Hematopoietic multipotent progenitor cell (in vitro differentiated cells): ENCODE measurements around the gene TCP11L1. TPM values are rescaled to one million over a fixed set of nuclear protein-coding genes. Genes with fewer than 3 reads are reported as not detected.
A peak's percentile ranks its signal among the peaks of the same experiment; 100 is the strongest.
"Not testable (repeated sequence)": the region's sequence is repeated elsewhere in the genome, so short reads cannot be mapped to it uniquely, and the experiment has no call there.

Experiments
- DNase-seq, 3 donors: peaks; one replicate each; pipeline ENCODE4 v3.0.0-alpha.2; 2011 to 2015; ENCODE audit warnings: low read depth in 2 of 3, low spot score in 2 of 3
- total RNA-seq: library from RNA; depleted of rRNA; stranded (reverse); fragments of >200 nt; gene quantifications from one replicate; pipeline ENCODE4 v1.2.3, GENCODE V29; 2012

Gene TCP11L1
- total RNA-seq, 1 donor = 21.0 TPM

DNA sequence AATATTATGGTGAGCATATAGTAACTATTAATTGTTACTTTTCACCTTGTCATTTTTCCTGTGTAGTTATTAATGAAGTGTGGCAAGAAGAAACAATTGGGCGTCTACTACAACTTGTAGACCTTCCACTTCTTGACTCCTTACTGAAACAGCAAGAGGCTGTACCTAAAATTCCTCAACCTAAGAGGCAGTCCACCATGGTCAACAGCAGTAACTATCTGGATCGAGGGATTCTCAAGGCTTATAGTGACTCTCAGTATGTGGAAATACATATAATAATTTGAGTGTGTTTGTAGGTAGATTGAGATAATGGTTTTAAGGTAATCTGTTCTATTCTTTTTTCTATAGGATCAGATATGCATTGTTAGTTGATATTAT lies 10.8 kb upstream of the TCP11L1 start:
- DNase-seq = no peak

DNA sequence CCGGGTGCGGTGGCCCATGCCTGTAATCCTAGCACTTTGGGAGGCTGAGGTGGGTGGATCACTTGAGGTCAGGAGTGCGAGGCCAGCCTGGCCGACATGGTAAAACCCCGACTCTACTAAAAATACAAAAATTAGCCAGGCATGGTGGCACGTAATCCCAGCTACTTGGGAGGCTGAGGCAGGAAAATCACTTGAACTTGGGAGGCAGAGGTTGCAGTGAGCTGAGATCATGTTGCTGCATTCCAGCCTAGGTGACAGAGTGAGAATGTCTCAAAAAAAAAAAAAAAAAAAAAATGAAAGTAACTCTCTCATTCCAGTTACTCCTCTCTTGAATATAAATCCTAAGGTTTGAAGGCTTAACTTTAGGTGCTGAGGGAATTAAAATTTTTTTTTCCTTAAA lies 10.2 kb upstream of the TCP11L1 start:
- not testable (repeated sequence) for DNase-seq

DNA sequence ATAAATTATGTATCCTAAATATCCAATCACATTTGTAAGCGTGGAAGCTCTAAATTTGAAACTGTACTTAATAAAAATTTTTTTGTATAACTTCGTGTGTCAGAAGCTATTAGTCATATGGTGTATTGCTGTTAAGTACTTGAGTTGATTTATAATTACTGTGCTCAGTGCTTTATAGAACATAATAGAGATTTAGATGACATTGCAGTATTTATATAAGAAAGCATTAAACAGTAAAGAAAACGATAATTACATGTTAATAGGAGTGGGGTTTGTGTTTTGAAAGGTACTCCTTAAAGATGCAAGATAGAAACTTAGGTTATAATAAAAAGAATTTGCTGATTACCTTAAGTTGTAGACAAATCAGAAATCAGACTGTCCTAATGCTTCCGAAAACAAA lies 5.9 kb upstream of the TCP11L1 start:
- no peak for DNase-seq

DNA sequence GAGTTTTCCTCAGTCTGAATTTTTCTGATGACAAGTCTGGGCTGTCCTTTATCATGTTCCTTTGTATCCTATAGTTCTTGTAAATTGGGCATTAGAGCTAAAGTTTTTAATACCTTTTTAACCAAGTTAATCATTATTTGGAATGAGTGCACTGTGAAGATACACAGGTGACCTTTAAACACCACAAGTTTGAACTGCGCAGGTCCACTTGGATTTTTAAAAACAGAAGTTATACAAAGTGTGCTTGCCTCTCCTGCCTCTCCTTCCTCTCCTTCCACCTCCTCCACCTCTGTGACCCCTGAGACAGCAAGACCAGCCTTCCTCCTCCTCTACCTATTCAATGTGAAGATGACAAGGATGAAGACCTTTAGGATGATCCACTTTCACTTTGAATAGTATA lies 4.4 kb upstream of the TCP11L1 start:
- no peak for DNase-seq

DNA sequence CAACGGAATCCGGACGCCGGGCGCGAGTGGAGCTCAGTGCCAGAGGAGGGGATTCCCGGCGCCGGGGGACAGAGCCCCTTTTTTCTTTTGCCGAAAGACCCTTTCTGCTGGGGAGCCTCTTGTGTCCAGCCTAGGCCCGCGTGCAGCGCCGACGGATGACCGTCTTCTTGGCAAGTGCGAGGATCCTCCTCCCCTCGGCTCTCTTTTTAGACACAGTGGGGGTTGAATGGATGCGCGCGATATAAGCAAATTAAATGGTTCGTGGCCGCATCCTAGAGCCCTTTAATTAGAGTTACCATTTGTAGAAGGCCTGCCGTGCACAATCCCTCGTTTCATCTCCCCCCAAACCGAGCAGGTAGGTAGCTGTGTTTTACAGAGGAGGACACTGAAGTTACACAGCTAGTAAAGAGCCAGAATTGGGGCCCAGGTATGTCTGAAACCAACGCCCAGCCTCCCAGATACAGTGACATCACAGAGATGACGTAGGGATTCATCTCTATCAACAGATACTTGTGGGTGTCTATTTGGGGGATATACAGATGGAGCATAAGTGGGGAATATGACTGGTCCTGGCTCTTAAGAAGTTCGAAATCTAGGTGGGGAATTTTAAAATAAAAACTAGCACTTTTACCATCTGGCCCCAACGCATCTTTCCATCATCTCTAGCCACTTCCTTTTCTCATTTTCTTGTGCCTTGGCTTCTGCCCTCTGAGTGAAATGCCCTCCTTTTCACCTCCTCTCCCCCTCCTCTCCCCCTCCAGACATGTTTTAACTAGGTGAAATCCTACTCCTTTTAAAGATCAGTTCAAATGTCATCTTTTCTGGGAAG lies 875 bp downstream of the TCP11L1 start:
- DNase-seq = peak in 1 of 3 donors; percentile 28

DNA sequence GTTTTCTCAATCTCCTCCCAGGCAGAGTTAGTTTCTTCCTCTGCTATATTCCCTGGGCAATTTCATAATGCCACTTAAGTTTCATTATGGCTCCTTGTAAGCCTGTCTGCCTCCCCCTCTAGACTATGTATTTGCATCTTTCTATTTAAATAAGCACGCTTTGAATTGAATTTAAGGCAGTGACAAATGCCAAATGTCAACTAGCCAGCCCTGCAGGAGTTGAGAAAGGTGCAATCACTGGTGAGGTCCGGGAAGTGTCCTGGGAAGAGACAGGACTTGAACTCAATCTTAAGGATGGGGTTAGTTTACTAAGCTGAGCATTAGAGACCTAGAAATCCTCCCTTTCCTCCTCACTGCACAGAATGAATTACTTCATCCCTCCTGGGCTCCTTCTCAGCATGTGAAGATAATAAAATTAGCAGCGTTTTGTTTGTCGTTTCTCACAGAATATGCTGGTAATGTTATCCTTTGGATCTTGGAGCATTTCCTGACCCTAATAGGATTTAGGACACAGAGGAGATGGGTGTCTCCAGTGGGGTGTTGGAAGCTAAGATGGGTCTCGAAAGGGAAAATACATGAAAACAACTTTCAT lies 1.6 kb downstream of the TCP11L1 start:
- DNase-seq = no peak

DNA sequence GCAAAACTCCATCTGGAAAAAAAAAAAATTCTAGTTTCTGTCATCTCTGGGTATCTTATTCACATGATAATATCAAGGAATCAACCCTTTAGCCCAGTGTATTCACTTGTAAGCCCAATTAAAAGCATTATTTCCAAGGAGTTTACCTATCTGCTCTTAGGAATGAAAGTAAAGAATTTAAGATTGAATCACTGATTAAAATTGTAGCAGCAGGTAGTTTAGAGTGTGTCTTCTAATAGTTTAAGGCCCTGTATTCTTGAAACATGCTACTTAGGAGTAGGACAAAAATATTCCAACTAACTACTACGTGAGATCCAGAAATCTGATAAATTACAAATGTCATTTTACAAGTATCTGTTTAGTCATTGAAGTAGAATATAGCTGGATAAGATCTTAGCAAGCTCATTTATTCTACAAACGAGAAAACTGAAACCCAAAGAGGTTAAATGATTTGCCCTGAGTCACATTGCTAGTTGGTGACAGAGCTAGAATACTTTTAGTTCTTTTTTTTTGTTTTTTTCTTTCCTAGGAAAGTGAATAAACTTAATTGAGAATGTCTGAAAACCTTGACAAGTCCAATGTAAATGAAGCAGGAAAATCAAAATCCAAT lies 4.0 kb downstream of the TCP11L1 start:
- no peak for DNase-seq

DNA sequence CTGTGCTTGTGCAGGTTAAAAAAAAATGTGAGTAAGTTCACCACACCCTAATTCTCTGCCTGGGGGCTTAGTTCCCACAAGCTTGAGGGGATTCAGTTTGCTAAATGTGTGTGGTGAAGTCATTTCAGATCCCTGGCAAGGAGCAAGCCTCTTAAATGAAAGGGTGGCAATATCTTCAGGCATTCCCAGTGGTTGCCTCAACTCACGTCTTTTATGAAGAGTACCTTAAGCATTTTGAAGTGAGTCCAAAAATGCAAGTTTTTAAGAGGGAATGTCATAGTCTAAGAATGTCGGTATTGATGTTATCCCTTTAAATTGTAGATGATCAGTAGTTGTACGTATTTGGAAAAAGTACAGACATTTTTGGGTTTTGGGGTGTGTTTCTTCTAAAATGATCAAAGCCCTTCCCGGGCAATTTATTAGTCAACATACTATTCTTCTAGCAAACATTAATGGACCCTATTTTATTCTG lies 4.9 kb downstream of the TCP11L1 start:
- DNase-seq = no peak

DNA sequence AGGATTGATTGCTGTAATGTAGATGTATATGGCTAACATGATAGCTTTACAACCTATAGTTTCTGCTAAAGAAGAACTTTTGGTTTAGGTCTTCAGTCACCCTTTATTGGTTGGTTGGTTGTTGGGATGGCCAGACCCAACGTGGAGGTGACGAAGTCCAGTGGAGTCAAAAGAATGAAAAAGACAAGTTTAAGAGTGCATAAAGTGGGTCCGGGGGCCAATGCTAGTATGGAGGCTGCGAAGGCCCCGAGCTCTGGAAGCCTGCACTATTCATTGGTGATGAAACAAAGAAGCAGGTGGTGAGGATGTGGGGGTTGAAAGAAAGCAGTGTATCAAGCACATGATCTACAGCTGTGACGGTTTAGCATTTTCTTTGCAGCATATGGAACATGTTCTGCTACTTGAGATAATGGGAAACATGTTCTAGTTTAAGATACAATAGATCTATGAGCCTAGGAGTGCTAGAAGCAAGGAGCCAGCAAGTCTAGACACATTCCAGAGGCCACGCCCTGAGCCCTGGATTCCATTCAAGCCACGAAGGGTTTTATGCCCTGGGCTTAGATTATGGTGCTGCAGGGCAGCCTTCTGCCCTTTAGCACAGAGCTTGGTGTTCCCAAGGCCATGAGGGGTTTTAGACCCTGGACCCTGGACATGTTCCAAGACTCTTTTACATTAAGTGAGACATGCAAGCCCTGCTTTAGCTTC lies 6.3 kb downstream of the TCP11L1 start:
- DNase-seq = no peak

DNA sequence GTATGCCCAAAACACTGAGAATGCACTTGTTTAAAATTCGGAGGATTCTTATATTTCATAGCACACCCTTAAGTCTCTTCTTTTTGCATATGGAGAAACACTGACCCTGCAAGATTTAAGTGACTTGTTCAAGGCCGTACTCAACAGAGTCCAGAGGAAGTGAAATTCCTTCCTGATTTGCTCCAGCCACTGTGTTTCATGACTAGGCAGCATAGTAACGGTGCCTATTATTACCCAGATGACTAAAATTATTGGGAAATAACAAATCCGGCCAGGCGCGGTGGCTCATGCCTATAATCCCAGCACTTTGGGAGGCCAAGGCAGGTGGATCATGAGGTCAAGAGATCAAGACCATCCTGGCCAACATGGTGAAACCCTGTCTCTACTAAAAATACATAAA lies 9.3 kb downstream of the TCP11L1 start:
- not testable (repeated sequence) for DNase-seq

DNA sequence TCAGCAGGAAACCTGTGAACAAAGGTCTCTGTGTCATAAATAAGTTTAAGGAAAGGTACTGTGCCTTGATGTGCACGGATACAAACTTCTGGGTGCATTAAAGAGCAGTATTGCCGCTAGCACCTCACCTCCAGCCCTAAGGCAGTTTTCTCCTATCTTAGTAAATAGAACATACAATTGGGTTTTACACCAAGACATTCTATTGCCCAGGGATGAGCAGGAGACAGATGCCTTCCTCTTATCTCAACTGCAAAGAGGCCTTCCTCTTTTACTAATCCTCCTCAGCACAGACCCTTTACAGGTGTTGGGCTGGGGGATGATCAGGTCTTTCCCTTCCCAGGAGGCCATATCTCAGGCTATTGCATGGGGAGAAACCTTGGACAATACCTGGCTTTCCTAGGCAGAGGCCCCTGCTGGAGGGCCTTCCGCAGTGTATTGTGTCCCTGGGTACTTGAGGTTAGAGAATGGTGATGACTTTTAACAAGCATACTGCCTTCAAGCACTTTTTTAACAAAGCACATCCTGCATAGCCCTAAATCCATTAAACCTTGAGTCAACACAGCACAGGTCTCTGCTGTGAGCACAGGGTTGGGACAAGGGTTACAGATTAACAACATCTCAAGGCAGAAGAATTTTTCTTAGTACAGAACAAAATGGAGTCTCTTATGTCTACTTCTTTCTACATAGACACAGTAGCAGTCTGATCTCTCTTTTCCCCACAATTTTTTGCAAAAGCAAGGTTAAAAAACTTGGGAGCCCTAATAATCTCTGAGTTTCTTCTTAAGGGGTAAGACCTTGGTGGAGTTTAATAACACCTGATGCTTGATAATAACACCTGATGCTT lies 10.4 kb downstream of the TCP11L1 start:
- DNase-seq = not testable (repeated sequence)

DNA sequence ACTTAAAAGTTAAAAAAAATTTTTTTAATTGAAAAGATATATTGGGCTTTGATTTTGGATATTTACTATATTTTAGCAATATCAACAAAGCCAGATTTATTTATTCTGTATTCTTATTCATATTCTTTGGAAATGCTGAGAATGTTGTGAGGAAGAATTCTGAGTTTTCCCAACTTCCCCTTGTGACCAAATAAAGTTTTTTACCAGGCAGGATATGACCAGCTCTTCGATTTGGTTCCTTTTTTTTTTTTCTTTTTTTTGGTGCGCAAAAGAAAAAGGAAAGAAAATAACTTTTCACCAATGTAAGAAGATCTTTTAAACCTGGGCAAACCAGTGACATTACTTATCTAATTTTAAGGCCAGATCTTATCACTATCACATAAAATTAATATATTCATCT lies 12.9 kb downstream of the TCP11L1 start:
- peak in 1 of 3 donors; percentile 43 for DNase-seq

DNA sequence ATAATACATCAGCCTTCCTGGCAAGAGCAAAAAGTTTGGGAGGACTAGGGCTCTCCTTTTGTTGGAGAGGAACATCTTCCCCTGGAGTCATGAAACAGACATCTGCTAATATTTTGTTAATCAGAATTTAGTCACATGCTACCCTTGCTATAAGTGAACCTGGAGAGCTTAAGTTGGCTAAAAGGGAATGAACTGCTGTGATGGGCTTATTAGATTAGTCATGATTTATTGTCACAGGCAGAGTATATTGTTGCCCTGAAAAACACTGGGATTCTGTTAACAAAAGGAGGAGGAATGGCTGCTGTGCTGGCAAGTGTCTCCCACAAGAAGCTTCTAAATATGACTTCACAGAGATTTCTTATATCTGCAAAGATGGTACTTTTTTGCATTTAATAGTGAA lies 16.0 kb downstream of the TCP11L1 start:
- DNase-seq = no peak

DNA sequence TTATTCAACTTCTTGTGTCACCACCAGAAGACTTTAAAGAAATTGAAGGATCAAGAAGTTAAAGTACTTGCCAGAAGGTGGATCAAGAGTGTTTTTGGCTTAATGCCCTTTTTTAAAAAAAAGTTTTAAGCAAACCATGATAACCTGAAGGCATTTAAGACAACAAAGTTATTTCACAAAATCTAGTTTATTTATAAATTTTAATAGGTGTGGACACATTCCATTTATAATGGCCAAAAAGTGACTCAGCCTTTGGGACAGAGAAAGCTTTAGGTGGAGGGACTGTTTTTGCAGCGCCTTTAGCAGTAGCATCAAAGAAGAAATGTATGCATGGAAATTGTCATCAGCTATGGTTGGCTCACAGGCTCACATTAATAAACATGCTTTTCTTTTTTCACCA lies 17.9 kb downstream of the TCP11L1 start:
- DNase-seq = no peak

DNA sequence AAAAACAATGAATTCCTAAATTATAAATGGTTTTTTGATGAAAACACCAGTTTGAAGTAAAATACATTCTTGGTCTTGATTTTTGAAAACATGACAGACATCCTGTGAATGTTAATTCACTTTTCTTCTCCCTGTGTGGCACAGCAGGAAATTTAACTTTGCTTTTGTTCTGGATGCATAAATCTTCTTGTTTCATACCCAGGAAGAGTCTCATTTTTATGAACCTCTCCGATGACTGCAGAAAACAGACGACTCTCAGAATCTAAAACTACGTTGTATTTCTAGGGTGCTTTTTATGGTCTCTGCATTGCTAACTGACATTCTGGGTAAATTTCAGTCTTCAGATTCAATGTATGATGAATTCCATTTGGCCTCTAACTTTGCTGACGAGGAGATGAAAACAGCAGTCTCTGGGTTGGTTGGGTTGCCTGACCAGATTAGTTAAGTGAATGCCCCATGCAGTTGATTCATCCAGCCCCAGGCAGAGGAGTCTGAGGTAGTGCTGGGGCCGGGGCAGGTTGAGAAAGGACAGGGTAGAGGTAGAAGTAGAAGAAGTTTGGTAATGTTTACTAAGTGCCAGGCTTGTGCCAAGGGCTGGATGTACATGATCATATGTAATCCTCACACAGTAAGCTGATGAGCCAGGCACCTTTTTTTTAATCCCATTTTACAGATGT lies 20.1 kb downstream of the TCP11L1 start:
- no peak for DNase-seq

DNA sequence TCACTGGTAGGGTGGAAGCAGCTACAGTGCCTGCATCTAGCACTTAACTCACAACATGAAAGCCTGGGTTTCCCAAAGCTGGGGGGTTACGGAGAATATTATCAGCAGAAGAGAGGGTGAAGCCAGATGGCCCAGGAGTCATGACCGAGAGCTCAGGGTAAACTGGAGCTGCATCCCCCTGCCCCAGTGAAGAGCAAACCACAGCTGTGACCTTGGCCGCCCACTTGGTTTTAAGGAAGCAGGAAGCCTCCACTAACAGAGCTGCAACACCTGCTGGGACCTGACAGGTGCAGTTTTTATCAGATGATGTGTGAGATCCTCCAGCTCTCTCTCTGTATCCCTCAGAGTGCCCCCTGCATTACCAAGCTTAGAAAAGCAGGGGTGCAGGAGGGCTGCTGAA lies 20.9 kb downstream of the TCP11L1 start:
- DNase-seq = no peak

DNA sequence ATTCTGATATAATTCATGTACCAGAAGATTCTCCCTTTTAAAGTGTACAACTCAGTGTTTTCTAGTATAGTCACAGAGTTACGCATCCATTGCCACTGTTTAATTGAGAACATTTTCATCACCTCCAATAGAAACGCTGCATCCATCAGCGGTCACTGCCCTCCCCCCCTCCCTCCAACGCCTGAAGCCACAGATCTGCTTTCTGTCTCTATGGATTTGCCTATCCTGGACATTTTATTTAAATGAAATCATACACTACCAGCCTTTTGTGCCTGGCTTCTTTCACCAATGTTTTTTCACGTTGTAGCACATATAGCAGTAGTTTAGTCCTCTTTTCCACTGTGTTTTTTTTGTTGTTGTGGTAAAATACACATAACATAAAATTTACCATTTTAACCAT lies 22.8 kb downstream of the TCP11L1 start:
- DNase-seq = no peak

DNA sequence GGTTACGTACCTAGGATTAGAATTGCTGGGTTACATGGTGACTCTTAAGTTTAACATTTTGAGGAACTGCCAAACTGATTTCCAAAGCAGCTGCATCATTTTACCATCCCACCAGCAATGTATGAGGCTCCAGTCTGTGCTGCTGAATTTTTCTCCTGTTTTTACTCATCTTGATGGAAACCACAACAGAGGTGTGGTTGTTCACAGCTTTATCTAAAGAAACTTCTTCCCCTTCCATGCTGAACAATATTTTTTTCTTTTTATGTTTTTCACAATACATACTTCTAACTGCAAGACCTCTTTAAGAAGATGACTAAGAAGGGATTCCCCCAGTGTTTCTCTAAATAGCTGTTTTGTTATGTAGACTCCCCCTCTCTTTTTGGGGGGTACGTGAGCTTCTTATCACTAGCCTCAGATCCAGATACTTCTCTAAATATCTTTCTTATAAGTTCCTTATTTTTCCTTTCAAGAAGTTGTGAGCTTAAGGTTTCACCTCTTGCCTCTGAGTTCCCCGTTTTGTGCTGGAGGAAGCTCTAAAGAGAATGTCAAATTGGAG lies 24.0 kb downstream of the TCP11L1 start:
- peak in 2 of 3 donors; percentile 85 to 91 for DNase-seq

DNA sequence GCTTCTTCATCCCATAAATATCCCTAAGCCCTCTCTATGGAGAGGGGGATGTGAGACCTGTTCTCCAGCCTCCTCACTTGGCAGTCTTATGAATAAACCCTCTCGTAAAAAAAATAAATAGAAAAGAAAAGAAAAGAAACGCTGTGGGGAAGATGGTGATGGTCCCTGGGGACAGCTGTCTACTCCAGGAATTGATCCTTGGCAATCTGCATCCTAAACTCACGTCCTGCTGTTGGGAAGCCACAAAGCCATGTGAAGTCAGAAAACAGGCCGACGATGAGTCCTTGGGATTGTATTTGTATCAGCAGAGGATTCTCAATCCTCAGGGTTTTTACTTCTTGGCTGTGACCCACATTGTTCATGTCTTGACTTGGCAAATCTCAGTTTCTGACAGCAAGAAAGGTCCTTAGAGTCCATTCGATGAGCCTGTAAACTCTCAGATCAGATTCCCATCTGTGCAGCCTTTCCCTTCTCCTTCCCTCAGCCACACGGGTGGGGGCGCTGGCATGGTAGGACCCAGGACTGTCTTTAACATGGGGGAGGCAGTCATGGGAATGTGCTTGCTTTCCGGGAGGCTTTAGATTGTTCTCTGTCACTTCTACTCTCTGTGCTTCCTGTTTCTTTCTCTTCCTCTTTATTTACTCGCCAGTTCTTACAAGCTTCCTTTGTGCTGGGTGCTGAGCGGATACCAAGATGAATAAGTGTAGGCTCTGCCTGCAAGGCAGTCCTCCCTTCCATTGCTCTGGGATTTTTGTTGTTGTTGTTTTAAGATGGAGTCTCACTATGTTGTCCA lies 24.9 kb downstream of the TCP11L1 start:
- DNase-seq = peak in 1 of 3 donors; percentile 26
